GM23338 (cell line): ENCODE measurements around the gene FSIP1. TPM values are rescaled to one million over a fixed set of nuclear protein-coding genes. Genes with fewer than 3 reads are reported as not detected.

Source experiments
- ATAC-seq: fragments of 200-7000 bp; cut with Tn5 transposase; 3 replicates; pipeline ENCODE4 v1.9.1; 2020
- DNase-seq: peaks from one replicate; pipeline ENCODE4 v3.0.0-alpha.2; 2015; ENCODE audit warnings: low spot score
- H2AFZ ChIP-seq: fragments of 200-600 bp; sonication (generic); 2 replicates; pipeline ENCODE4 v1.8.0; 2016; ENCODE audit warnings: antibody characterized with exemption, mild to moderate bottlenecking, moderate library complexity
- H3F3A ChIP-seq: fragments of 200-600 bp; sonication (generic); replicated peaks from 2 replicates; pipeline ENCODE4 v1.8.0; 2017; ENCODE audit warnings: antibody characterized with exemption, mixed run types, low read depth
- H3K27ac ChIP-seq: fragments of 200-600 bp; sonication (generic); 2 replicates; pipeline ENCODE4 v1.6.1; 2016; ENCODE audit warnings: low read depth
- H3K27me3 ChIP-seq: fragments of 200-600 bp; sonication (generic); 2 replicates; pipeline ENCODE4 v1.8.0; 2016; ENCODE audit warnings: mild to moderate bottlenecking, mixed run types, moderate library complexity; ENCODE audit not compliant: insufficient read depth
- H3K36me3 ChIP-seq: fragments of 200-600 bp; sonication (generic); 2 replicates; pipeline ENCODE4 v1.8.0; 2016; ENCODE audit warnings: mild to moderate bottlenecking; ENCODE audit not compliant: insufficient read depth
- H3K4me1 ChIP-seq: fragments of 200-600 bp; sonication (generic); 2 replicates; pipeline ENCODE4 v1.8.0; 2016; ENCODE audit warnings: mild to moderate bottlenecking, moderate library complexity; ENCODE audit not compliant: insufficient read depth
- H3K4me2 ChIP-seq: fragments of 200-600 bp; sonication (generic); 2 replicates; pipeline ENCODE4 v1.7.1; 2017; ENCODE audit warnings: mixed run types
- H3K4me3 ChIP-seq: fragments of 200-600 bp; sonication (generic); 2 replicates; pipeline ENCODE4 v1.6.1; 2016; ENCODE audit warnings: mixed run types
- H3K79me2 ChIP-seq: fragments of 200-600 bp; sonication (generic); replicated peaks from 2 replicates; pipeline ENCODE4 v1.8.0; 2017; ENCODE audit warnings: mild to moderate bottlenecking; ENCODE audit not compliant: insufficient read depth
- H3K9me2 ChIP-seq: fragments of 200-600 bp; sonication (generic); 2 replicates; pipeline ENCODE4 v1.8.0; 2017; ENCODE audit not compliant: insufficient read depth
- H4K20me1 ChIP-seq: fragments of 200-600 bp; sonication (generic); replicated peaks from 2 replicates; pipeline ENCODE4 v1.8.0; 2017; ENCODE audit warnings: mild to moderate bottlenecking; ENCODE audit not compliant: insufficient read depth
- H3K27ac Mint-ChIP-seq: 2 replicates; pipeline ENCODE4 v1.8.0; 2020; ENCODE audit warnings: inconsistent platforms, mild to moderate bottlenecking, moderate library complexity, mixed read lengths
- H3K27me3 Mint-ChIP-seq: 3 replicates; pipeline ENCODE4 v1.8.0; 2022; ENCODE audit warnings: low read depth, mild to moderate bottlenecking, moderate library complexity, mixed read lengths, inconsistent platforms; ENCODE audit not compliant: insufficient read depth, poor library complexity
- H3K36me3 Mint-ChIP-seq: 3 replicates; pipeline ENCODE4 v1.8.0; 2021; ENCODE audit warnings: low read depth, mild to moderate bottlenecking, inconsistent platforms, moderate library complexity, mixed read lengths
- H3K4me1 Mint-ChIP-seq: 3 replicates; pipeline ENCODE4 v1.8.0; 2020; ENCODE audit warnings: mild to moderate bottlenecking, inconsistent platforms, mixed read lengths
- H3K4me3 Mint-ChIP-seq: 3 replicates; pipeline ENCODE4 v1.8.0; 2021; ENCODE audit warnings: moderate library complexity, mild to moderate bottlenecking, inconsistent platforms, mixed read lengths
- H3K9me3 Mint-ChIP-seq: 3 replicates; pipeline ENCODE4 v1.8.0; 2020; ENCODE audit warnings: moderate library complexity, mild to moderate bottlenecking, inconsistent platforms, mixed read lengths
- CREB1 ChIP-seq: fragments of 250-450 bp; sonication (Bioruptor Pico); IDR thresholded peaks from 2 replicates; pipeline ENCODE4 v1.5.0; 2020; ENCODE audit warnings: low read depth, mild to moderate bottlenecking, moderate library complexity
- ETS1 ChIP-seq: IDR thresholded peaks from 2 replicates; pipeline ENCODE4 v1.6.1; 2016; ENCODE audit warnings: antibody characterized with exemption
- EZH2 ChIP-seq: fragments of 200-600 bp; sonication (generic); IDR thresholded peaks from one replicate; pipeline ENCODE4 v1.8.0; 2017; ENCODE audit warnings: antibody characterized with exemption, mild to moderate bottlenecking, low read depth; ENCODE audit not compliant: unreplicated experiment
- JUNB ChIP-seq: IDR thresholded peaks from one replicate; pipeline ENCODE4 v1.6.1; 2016; ENCODE audit warnings: antibody characterized with exemption; ENCODE audit not compliant: unreplicated experiment
- NANOG ChIP-seq: IDR thresholded peaks from 2 replicates; pipeline ENCODE4 v1.6.1; 2016; ENCODE audit warnings: antibody characterized with exemption, borderline replicate concordance
- POLR2AphosphoS5 ChIP-seq: IDR thresholded peaks from 2 replicates; pipeline ENCODE4 v1.6.1; 2016; ENCODE audit warnings: antibody characterized with exemption, low read depth
- REST ChIP-seq: IDR thresholded peaks from one replicate; pipeline ENCODE4 v1.6.1; 2018; ENCODE audit warnings: antibody characterized with exemption; ENCODE audit not compliant: unreplicated experiment
- ZNF114 ChIP-seq: fragments of 250-450 bp; sonication (Bioruptor Pico); IDR thresholded peaks from 2 replicates; pipeline ENCODE4 v1.5.0; 2020; ENCODE audit warnings: mild to moderate bottlenecking, moderate library complexity
- ZNF331 ChIP-seq: fragments of 250-450 bp; sonication (Bioruptor Pico); IDR thresholded peaks from 2 replicates; pipeline ENCODE4 v1.5.0; 2020; ENCODE audit warnings: low read depth, mild to moderate bottlenecking, moderate library complexity
- ZNF462 ChIP-seq: fragments of 250-450 bp; sonication (Bioruptor Pico); IDR thresholded peaks from 2 replicates; pipeline ENCODE4 v1.5.0; 2020; ENCODE audit warnings: mild to moderate bottlenecking, moderate library complexity
- polyA plus RNA-seq: library from polyadenylated mRNA; unstranded; fragments of >200 nt; fragmentation: Nextera tagmentation; extraction: Ambion mirVana; gene quantifications from 2 replicates; pipeline ENCODE4 v1.2.1, GENCODE V29; 2016
- total RNA-seq: library from RNA; depleted of rRNA; stranded (reverse); fragments of >200 nt; shearing (Covaris generic); gene quantifications from 2 replicates; pipeline ENCODE4 v1.2.3, GENCODE V29; 2014

Gene FSIP1
- total and polyA plus RNA-seq, 2 experiments from 2014 or later, result 0.92 to 2.1 TPM

GRCh38 chr15:39585871-39586301, 196.8 kb downstream of the FSIP1 start:
- H3K36me3 Mint-ChIP-seq, result peaks cover 98% of the 10 kb centered on the region
- H3K4me1 ChIP-seq, result peaks cover 10% of the 10 kb centered on the region
- DNase-seq (no peak), ATAC-seq (no peak)
- peaks cover 14% of the 10 kb centered on the region for H3K27me3 Mint-ChIP-seq
- peaks cover 8% of the 10 kb centered on the region for H4K20me1 ChIP-seq
- H3K9me2 ChIP-seq, result no peaks in the 10 kb centered on the region
- H3K4me2 ChIP-seq, result no peak overlapping the region
- peaks cover 80% of the 10 kb centered on the region for H3K36me3 ChIP-seq
- peaks cover 20% of the 10 kb centered on the region for H3K79me2 ChIP-seq
- no peaks in the 10 kb centered on the region for H3K9me3 Mint-ChIP-seq
- H3K4me3 ChIP-seq, result no peak overlapping the region
- no peaks in the 10 kb centered on the region for H3K27me3 ChIP-seq
- TF ChIP-seq CREB1 (CRISPR knock-in tag), result no peak
- TF ChIP-seq NANOG, result no peak
- TF ChIP-seq ZNF462 (CRISPR knock-in tag), result no peak
- TF ChIP-seq ZNF331 (CRISPR knock-in tag), result no peak
- TF ChIP-seq JUNB, result no peak
- TF ChIP-seq EZH2, result no peak
- TF ChIP-seq POLR2AphosphoS5, result no peak
- no peak for TF ChIP-seq ZNF114
- TF ChIP-seq REST, result no peak
- TF ChIP-seq ETS1, result no peak
- H3K27ac Mint-ChIP-seq, result no peak overlapping the region; the same call in 1 of the 2 replicates
- no peak overlapping the region for H2AFZ ChIP-seq
- H3F3A ChIP-seq, result 0 out of 2 replicates have a peak, but pooled peaks cover 3% of the 10 kb centered on the region
- H3K27ac ChIP-seq, result no peak overlapping the region
- peaks cover 20% of the 10 kb centered on the region for H3K4me1 Mint-ChIP-seq
- no peak overlapping the region for H3K4me3 Mint-ChIP-seq
